GM10847 (cell line): ENCODE results near the gene CER1.

Source experiments
- POLR2A ChIP-seq: IDR thresholded peaks from 2 replicates; pipeline ENCODE4 v1.6.1; 2011; ENCODE audit not compliant: insufficient read length; ENCODE audit errors: extremely low read depth

CER1 gene

DNA sequence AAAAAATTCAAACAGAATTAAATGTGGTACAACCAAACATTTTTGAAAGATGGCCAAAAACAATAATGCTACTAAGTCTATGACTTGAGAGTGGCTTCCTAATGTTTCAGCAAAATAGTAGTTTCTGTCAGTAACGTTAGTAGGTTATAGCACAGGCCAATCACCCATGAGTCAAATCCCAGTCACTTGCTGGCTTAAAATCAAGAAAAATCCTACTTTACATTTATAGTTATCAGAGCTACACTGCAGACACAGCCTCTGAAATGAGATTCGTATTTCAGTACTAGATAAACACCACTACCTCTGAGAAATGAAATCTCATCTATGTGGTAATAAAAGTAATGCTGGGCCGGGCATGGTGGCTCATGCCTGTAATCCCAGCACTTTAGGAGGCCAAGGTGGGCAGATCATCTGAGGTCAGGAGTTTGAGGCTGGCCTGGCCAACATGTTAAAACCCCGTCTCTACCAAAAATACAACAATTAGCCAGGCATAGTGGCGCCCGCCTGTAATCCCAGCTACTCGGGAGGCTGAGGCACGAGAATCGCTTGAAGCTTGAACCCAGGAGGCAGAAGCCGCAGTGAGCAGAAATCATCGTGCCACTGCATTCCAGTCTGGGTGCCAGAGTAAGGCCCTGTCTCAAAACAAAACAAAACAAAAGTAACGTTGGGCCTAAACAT, 35.4 kb downstream of the CER1 start:
- no peak for TF ChIP-seq POLR2A

DNA sequence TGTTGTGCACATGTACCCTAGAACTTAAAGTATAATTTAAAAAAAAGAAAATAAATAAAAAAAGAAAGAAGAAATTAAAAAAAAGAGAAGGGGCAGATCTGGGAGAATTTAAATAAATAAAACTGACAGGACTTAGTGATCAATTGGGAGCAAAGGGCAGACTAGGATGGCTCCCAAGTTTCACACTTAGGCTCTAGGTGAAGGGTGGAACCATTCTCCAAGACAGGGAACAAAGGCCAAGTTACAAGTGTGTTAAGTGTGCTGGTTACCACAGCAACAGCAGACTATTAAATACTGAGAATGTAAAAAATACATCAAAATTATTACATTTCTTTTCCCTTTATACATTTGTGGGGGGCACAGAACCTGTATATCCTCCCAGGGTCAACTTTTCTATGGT, 36.4 kb downstream of the CER1 start:
- no peak for TF ChIP-seq POLR2A

DNA sequence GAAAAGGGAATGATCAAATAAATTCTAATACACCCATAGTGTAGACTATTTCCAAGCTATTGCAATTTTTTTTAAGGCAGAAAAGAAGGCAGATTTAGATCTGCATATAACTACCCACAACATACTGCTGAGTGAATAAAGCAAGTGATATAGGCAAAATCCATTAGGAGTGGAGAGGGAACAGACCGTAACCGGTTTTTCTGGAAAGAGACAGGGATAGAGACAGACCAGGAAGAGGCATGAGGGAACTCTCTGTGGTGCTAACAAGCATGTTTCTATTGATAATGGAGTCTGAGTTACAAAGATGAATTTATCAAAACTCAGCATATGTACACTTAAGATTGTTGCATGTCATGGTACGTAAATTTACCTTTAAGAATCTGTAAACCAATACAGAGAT, 43.8 kb downstream of the CER1 start:
- TF ChIP-seq POLR2A, result no peak

DNA sequence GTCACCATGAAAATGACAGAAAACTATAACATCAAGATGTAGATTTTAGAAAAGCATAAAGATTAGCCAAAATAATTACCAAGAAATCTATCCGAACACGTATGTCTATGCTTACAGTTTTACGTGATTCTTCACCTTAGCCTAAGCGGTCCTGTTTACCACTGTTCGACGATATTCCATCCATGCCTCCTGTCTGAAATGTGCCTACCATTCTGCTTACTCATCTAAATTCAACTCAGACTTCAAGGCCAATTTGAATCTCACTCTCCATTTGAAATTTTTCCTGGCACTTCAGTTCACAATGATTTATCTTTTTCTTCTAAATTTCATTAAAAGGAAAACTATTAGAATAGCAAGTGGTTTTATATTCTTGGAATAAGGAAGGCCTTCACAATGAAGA, 44.7 kb downstream of the CER1 start:
- no peak for TF ChIP-seq POLR2A

DNA sequence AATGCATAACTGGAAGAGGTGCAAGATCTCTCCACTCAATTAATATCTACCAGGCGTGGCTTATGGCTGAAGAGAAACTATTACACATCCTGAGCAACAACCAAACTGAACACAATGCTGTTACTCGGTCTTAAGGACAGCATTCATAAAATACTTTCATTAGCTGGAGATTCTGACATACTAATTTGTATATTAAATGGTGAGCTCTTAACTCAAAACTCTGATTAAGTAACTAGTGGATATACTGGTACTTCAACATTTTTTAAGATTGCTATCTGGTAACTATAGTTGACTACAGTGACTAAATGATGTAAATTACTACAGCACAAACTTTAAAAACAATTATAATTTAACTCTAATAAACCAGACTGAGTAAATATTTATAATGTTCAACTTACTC, 45.1 kb downstream of the CER1 start:
- TF ChIP-seq POLR2A, result no peak

DNA sequence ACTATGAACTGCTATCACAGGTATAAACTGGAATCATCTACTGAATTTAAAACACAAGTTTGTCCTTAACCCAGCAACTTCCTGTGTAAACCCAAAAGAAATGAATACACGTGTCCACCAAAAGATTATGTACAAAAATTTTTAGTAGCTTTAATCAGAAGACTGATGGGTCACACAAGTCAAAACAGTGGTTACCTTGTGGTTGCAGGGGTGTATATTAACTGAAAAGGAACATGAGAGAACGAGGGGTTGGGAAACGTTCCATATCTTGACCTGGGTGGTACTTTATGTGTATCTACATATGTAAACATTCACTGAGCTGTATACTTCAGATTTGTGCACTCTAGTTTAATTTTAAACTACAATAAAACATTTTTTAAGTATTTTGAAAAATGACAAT, 47.9 kb downstream of the CER1 start:
- no peak for TF ChIP-seq POLR2A

DNA sequence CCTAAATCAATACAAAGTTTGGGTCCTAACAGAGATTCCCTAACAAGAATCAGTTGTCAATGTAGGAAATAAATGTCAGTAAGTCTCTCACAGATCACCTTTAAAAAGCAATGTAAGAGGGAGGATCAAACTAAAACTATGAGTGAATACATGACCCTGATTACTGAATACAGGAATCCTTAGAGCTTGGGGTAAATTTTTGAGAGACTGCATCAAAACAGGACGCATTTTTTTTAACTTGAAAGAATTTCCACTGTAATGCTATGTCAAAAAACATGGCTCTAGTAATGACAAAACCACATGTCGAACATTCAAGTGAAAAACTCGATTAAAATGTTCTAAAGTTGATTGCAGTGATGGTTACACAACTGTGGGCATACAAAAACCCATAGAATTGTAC, 51.2 kb downstream of the CER1 start:
- TF ChIP-seq POLR2A, result no peak

DNA sequence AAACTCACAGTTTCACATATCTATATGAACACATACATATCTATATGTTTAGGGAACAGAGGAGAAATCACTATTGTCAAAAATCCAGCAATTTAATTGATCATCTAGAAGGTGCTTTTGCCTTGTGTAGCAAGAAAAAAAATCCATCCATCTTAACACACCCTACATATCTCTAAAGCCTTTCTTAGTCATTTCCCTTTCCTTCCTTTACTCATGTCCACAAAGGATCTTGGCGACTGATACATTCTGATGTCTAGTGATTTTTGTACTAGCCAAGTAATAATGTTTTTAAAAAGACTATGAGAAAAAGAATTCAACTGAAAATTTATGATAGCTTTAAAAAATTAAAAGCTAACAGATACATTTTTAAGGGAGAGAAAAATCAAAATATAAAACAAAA, 51.8 kb downstream of the CER1 start:
- no peak for TF ChIP-seq POLR2A
